Tibial nerve (tissue), 4 donors: ENCODE results near the gene RELL1.
A peak's percentile ranks its signal among the peaks of the same experiment; 100 is the strongest.

Experiments
- CTCF ChIP-seq, 5 experiments: fragments of 200-600 bp in 3 of 5; fragments of 450-650 bp in 2 of 5; sonication (generic) in 3 of 5; IDR thresholded peaks; one replicate each; pipeline ENCODE4 v1.5.1; 2016 to 2019; ENCODE audit warnings: antibody characterized with exemption in 5 of 5, mild to moderate bottlenecking in 3 of 5, moderate library complexity in 2 of 5
- EP300 ChIP-seq, 2 donors: sonication (generic); formaldehyde crosslinking; IDR thresholded peaks; one replicate each; pipeline ENCODE4 v1.6.1; 2017; ENCODE audit warnings: antibody characterized with exemption in 2 of 2, mild to moderate bottlenecking in 1 of 2
- POLR2A ChIP-seq, 2 donors: fragments of 450-650 bp; IDR thresholded peaks; one replicate each; pipeline ENCODE4 v1.6.1; 2017; ENCODE audit warnings: antibody characterized with exemption in 2 of 2, mild to moderate bottlenecking in 2 of 2, moderate library complexity in 2 of 2

- TF ChIP-seq EP300 (IDR thresholded peaks at IDR 0.05), result peak in 1 of 2 donors; percentile 49
- no peak for TF ChIP-seq CTCF (IDR thresholded peaks at IDR 0.05)
- TF ChIP-seq POLR2A (IDR thresholded peaks at IDR 0.05), result no peak
These were observed 20.5 kb downstream of the RELL1 start for GRCh38 chr4:37665333-37666320.
